Measurements from ENCODE around the gene PHC3. TPM values are rescaled to one million over a fixed set of nuclear protein-coding genes. Genes with fewer than 3 reads are reported as not detected.
"Not testable (repeated sequence)": the region's sequence is repeated elsewhere in the genome, so short reads cannot be mapped to it uniquely, and the experiment has no call there.

PHC3 gene
- 10.9 TPM for polyA plus RNA-seq (2013, experiment 1 of 2; ENCODE audit: insufficient read length)
- 13.9 TPM for polyA plus RNA-seq (2013, experiment 2 of 2; ENCODE audit: insufficient read length)

- DNase-seq: peak; percentile 92
Measured at GRCh38 chr3:170180908-170181885, at the start of gene PHC3. Gene PHC3 (minus strand): TSS chr3:170181733. CDS start chr3:170181715, 18 bp downstream.

GRCh38 chr3:170228093-170228766 lies 46.7 kb upstream of the PHC3 start:
- DNase-seq: peak; percentile 22

GRCh38 chr3:170226426-170226960 lies 45.0 kb upstream of the PHC3 start:
- DNase-seq: peak; percentile 52

- no peak for DNase-seq
Measured at GRCh38 chr3:170225166-170225565, 43.6 kb upstream of the PHC3 start.

GRCh38 chr3:170222647-170223541 lies 41.4 kb upstream of the PHC3 start:
- peak; percentile 34 for DNase-seq

GRCh38 chr3:170221924-170222646 lies 40.6 kb upstream of the PHC3 start, which contains the start of gene PRKCI:
Gene PRKCI (plus strand): TSS chr3:170222424. CDS start chr3:170222670, 246 bp downstream.
- peak; percentile 98 for DNase-seq

- DNase-seq: peak; percentile 58
Measured at GRCh38 chr3:170220871-170221270, 39.3 kb upstream of the PHC3 start.

GRCh38 chr3:170219850-170220249 lies 38.3 kb upstream of the PHC3 start:
- no peak for DNase-seq

GRCh38 chr3:170211668-170212067 lies 30.1 kb upstream of the PHC3 start:
- DNase-seq: no peak

GRCh38 chr3:170207717-170208116 lies 26.2 kb upstream of the PHC3 start:
- no peak for DNase-seq

- DNase-seq: not testable (repeated sequence)
Measured at GRCh38 chr3:170206164-170206762, 24.7 kb upstream of the PHC3 start.

- no peak for DNase-seq
Measured at GRCh38 chr3:170205302-170205701, 23.8 kb upstream of the PHC3 start.

- no peak for DNase-seq
Measured at GRCh38 chr3:170204509-170204908, 23.0 kb upstream of the PHC3 start.

- DNase-seq: no peak
Measured at GRCh38 chr3:170204023-170204472, 22.5 kb upstream of the PHC3 start.

- no peak for DNase-seq
Measured at GRCh38 chr3:170203457-170203856, 21.9 kb upstream of the PHC3 start.

- no peak for DNase-seq
Measured at GRCh38 chr3:170201527-170201926, 20.0 kb upstream of the PHC3 start.

- DNase-seq: no peak
Measured at GRCh38 chr3:170200987-170201386, 19.5 kb upstream of the PHC3 start.

GRCh38 chr3:170196833-170197232 lies 15.3 kb upstream of the PHC3 start:
- no peak for DNase-seq

- DNase-seq: not testable (repeated sequence)
Measured at GRCh38 chr3:170195759-170196158, 14.2 kb upstream of the PHC3 start.

GRCh38 chr3:170189398-170190256 lies 8.1 kb upstream of the PHC3 start:
- no peak for DNase-seq

All from fibroblast of skin of back (primary cell).